Measurements from ENCODE around the gene PPP1R12C.

PPP1R12C gene

GRCh38 chr19:55132453-55133129 lies 15.2 kb upstream of the PPP1R12C start:
- DNase-seq (ENCODE audit: low read depth) = no peak
- no peak for TF ChIP-seq CTCF (IDR thresholded peaks at IDR 0.05; ENCODE audit: insufficient read depth, low read depth, low read length, missing control alignments)

GRCh38 chr19:55131421-55131820 lies 14.0 kb upstream of the PPP1R12C start:
- DNase-seq (ENCODE audit: low read depth) = no peak
- H3K4me3 ChIP-seq (ENCODE audit: low read length) = no peak overlapping the region
- no peak for TF ChIP-seq CTCF (IDR thresholded peaks at IDR 0.05; ENCODE audit: insufficient read depth, low read depth, low read length, missing control alignments)

More at GRCh38 chr19:55132453-55133129, 15.2 kb upstream of the PPP1R12C start:
- no peak overlapping the region for H3K4me3 ChIP-seq (ENCODE audit: low read length)

GRCh38 chr19:55119053-55119452 lies 1.6 kb upstream of the PPP1R12C start:
- TF ChIP-seq CTCF (IDR thresholded peaks at IDR 0.05; ENCODE audit: insufficient read depth, low read depth, low read length, missing control alignments) = no peak
- DNase-seq (ENCODE audit: low read depth) = peak; percentile 15
- H3K4me3 ChIP-seq (ENCODE audit: low read length) = no peak overlapping the region

- peak overlapping the region; percentile 78 for H3K4me3 ChIP-seq (ENCODE audit: low read length)
- no peak for DNase-seq (ENCODE audit: low read depth)
- no peak for TF ChIP-seq CTCF (IDR thresholded peaks at IDR 0.05; ENCODE audit: insufficient read depth, low read depth, low read length, missing control alignments)
These were observed 1.1 kb upstream of the PPP1R12C start for GRCh38 chr19:55118401-55118991.

GRCh38 chr19:55117663-55118391 lies 390 bp upstream of the PPP1R12C start:
- no peak for TF ChIP-seq CTCF (IDR thresholded peaks at IDR 0.05; ENCODE audit: insufficient read depth, low read depth, low read length, missing control alignments)
- peak; percentile 99 for DNase-seq (ENCODE audit: low read depth)
- peak overlapping the region; percentile 78 for H3K4me3 ChIP-seq (ENCODE audit: low read length)

- peak overlapping the region; percentile 76 for H3K4me3 ChIP-seq (ENCODE audit: low read length)
- TF ChIP-seq CTCF (IDR thresholded peaks at IDR 0.05; ENCODE audit: insufficient read depth, low read depth, low read length, missing control alignments) = no peak
- peak; percentile 47 for DNase-seq (ENCODE audit: low read depth)
These were observed 1.1 kb downstream of the PPP1R12C start for GRCh38 chr19:55116232-55116858.
